H1 (cell line): ENCODE results near the gene PTPN21. TPM values are rescaled to one million over a fixed set of nuclear protein-coding genes. Genes with fewer than 3 reads are reported as not detected.

Source experiments
- CTCF ChIA-PET: fragments of 300-600 bp; sonication (Branson Sonifier 250); formaldehyde crosslinking; loops from one replicate; lab custom pipeline; 2021; ENCODE audit not compliant: partially characterized antibody; lab: Charles Lee
- POLR2A ChIA-PET: fragments of 300-600 bp; sonication (Branson Sonifier 250); formaldehyde crosslinking; loops from one replicate; lab custom pipeline; 2021; ENCODE audit warnings: inconsistent platforms; ENCODE audit not compliant: partially characterized antibody; lab: Charles Lee
- DNase-seq, 2 experiments: peaks; one replicate each; pipeline versions ENCODE4 v3.0.0 to v3.0.0-alpha.2; 2010 to 2022; ENCODE audit warnings: low spot score in 2 of 2, low read depth in 1 of 2, mixed read lengths in 1 of 2
- FAIRE-seq: peaks from 2 replicates; lab custom pipeline; 2011; peaks lifted over from hg19 to GRCh38; lab: Jason Lieb, UNC
- H2AFZ ChIP-seq: 2 replicates; pipeline ENCODE4 v1.8.1; 2012; ENCODE audit warnings: low read length, inconsistent platforms
- H2AK5ac ChIP-seq: 2 replicates; pipeline ENCODE4 v1.6.1; 2013; ENCODE audit warnings: low read depth, low read length
- H2BK120ac ChIP-seq: replicated peaks from 2 replicates; pipeline ENCODE3; 2013; ENCODE audit warnings: low read depth, low read length, inconsistent platforms
- H2BK12ac ChIP-seq: 2 replicates; pipeline ENCODE4 v1.6.1; 2013; ENCODE audit warnings: low read depth, low read length
- H2BK15ac ChIP-seq: 2 replicates; pipeline ENCODE4 v1.6.1; 2013; ENCODE audit warnings: low read length
- H2BK20ac ChIP-seq: 2 replicates; pipeline ENCODE4 v1.6.1; 2013; ENCODE audit warnings: low read length
- H2BK5ac ChIP-seq: 2 replicates; pipeline ENCODE4 v1.6.1; 2013; ENCODE audit warnings: low read depth, low read length
- H3K14ac ChIP-seq: 2 replicates; pipeline ENCODE4 v1.6.1; 2013; ENCODE audit warnings: inconsistent platforms; ENCODE audit not compliant: insufficient read length
- H3K18ac ChIP-seq: 2 replicates; pipeline ENCODE4 v1.6.1; 2013; ENCODE audit warnings: low read length; ENCODE audit errors: extremely low read depth
- H3K23ac ChIP-seq: 2 replicates; pipeline ENCODE4 v1.6.1; 2013; ENCODE audit warnings: inconsistent platforms; ENCODE audit not compliant: insufficient read length
- H3K23me2 ChIP-seq: 2 replicates; pipeline ENCODE4 v1.6.1; 2013; ENCODE audit warnings: low read depth, low read length
- H3K27ac ChIP-seq: 2 replicates; pipeline ENCODE4 v1.6.1; 2011; ENCODE audit warnings: low read depth, low read length, inconsistent platforms
- H3K27me3 ChIP-seq, 4 experiments: replicated peaks in 1 of 4; 1 replicate in 1 of 4; 2 replicates in 3 of 4; pipeline versions ENCODE4 v1.6.1 to v1.8.1; 2011 to 2013; ENCODE audit warnings: low read length in 3 of 4, mild to moderate bottlenecking in 3 of 4, inconsistent platforms in 2 of 4, mixed read lengths in 2 of 4, moderate library complexity in 1 of 4; ENCODE audit not compliant: control insufficient read depth in 3 of 4, insufficient read depth in 3 of 4; ENCODE audit errors: extremely low read depth in 1 of 4
- H3K36me3 ChIP-seq, 4 experiments: 2 replicates each; pipeline versions ENCODE4 v1.6.1 to v1.8.1; 2011 to 2013; ENCODE audit warnings: mild to moderate bottlenecking in 4 of 4, low read length in 3 of 4, moderate library complexity in 2 of 4, control low read depth in 1 of 4, inconsistent platforms in 1 of 4; ENCODE audit not compliant: insufficient read depth in 4 of 4, control insufficient read depth in 2 of 4
- H3K4ac ChIP-seq: replicated peaks from 2 replicates; pipeline ENCODE3; 2013; ENCODE audit warnings: low read length, low read depth, mixed read lengths, inconsistent platforms; ENCODE audit not compliant: insufficient read length
- H3K4me1 ChIP-seq, 4 experiments: replicated peaks in 1 of 4; 1 replicate in 1 of 4; 2 replicates in 3 of 4; pipeline versions ENCODE4 v1.6.1 to v1.8.1; 2011 to 2013; ENCODE audit warnings: low read length in 3 of 4, inconsistent platforms in 2 of 4, mixed read lengths in 1 of 4; ENCODE audit not compliant: insufficient read depth in 4 of 4, control insufficient read depth in 3 of 4
- H3K4me2 ChIP-seq, 2 experiments: 2 replicates each; pipeline versions ENCODE4 v1.6.1 to v1.8.1; 2011 to 2013; ENCODE audit warnings: low read depth in 2 of 2, low read length in 2 of 2, control low read depth in 1 of 2, inconsistent platforms in 1 of 2, mild to moderate bottlenecking in 1 of 2; ENCODE audit not compliant: insufficient read depth in 1 of 2
- H3K4me3 ChIP-seq, 4 experiments: fragments of 200-600, 300-600 bp in 1 of 4; sonication (generic), shearing (Covaris generic), sonication (Bioruptor Twin) in 1 of 4; 2 replicates each; pipeline versions ENCODE4 v1.5.1 to v1.8.1; 2011 to 2016; ENCODE audit warnings: low read length in 4 of 4, low read depth in 3 of 4, control low read depth in 2 of 4, inconsistent platforms in 2 of 4, mild to moderate bottlenecking in 2 of 4, mixed read lengths in 1 of 4, moderate library complexity in 1 of 4; ENCODE audit not compliant: insufficient read depth in 2 of 4; ENCODE audit errors: extremely low read depth in 1 of 4
- H3K56ac ChIP-seq: replicated peaks from 2 replicates; pipeline ENCODE3; 2013; ENCODE audit warnings: low read depth, mild to moderate bottlenecking, mixed read lengths, low read length, inconsistent platforms; ENCODE audit not compliant: insufficient read length
- H3K79me1 ChIP-seq: 2 replicates; pipeline ENCODE4 v1.6.1; 2013; ENCODE audit warnings: low read depth, low read length, control low read depth
- H3K79me2 ChIP-seq, 2 experiments: 2 replicates each; pipeline versions ENCODE4 v1.6.1 to v1.8.1; 2012 to 2013; ENCODE audit warnings: low read length in 2 of 2, mild to moderate bottlenecking in 2 of 2, inconsistent platforms in 1 of 2; ENCODE audit not compliant: insufficient read depth in 2 of 2, control insufficient read depth in 1 of 2
- H3K9ac ChIP-seq, 4 experiments: replicated peaks in 1 of 4; 1 replicate in 1 of 4; 2 replicates in 3 of 4; pipeline versions ENCODE4 v1.6.1 to v1.8.1; 2011 to 2013; ENCODE audit warnings: low read depth in 3 of 4, low read length in 3 of 4, control low read depth in 2 of 4, mild to moderate bottlenecking in 2 of 4, moderate library complexity in 2 of 4, inconsistent platforms in 1 of 4; ENCODE audit errors: extremely low read depth in 1 of 4
- H3K9me3 ChIP-seq, 2 experiments: 2 replicates each; pipeline versions ENCODE4 v1.6.1 to v1.8.1; 2012 to 2013; ENCODE audit warnings: mild to moderate bottlenecking in 2 of 2, moderate library complexity in 2 of 2, control low read depth in 1 of 2, inconsistent platforms in 1 of 2, low read depth in 1 of 2, low read length in 1 of 2, mixed read lengths in 1 of 2; ENCODE audit not compliant: insufficient read depth in 2 of 2
- H4K20me1 ChIP-seq, 2 experiments: replicated peaks in 1 of 2; 2 replicates each; pipeline versions ENCODE3 to v1.8.1; 2011 to 2013; ENCODE audit warnings: inconsistent platforms in 2 of 2, low read length in 2 of 2, mild to moderate bottlenecking in 1 of 2; ENCODE audit not compliant: insufficient read depth in 2 of 2, control insufficient read depth in 1 of 2
- H4K5ac ChIP-seq: 2 replicates; pipeline ENCODE4 v1.6.1; 2013; ENCODE audit warnings: low read length, low read depth, mixed read lengths, inconsistent platforms; ENCODE audit not compliant: insufficient read length
- H4K8ac ChIP-seq: 2 replicates; pipeline ENCODE4 v1.8.0; 2013; ENCODE audit warnings: mild to moderate bottlenecking, moderate library complexity, low read length, inconsistent platforms; ENCODE audit not compliant: insufficient read depth; ENCODE audit errors: extremely low read depth
- H4K91ac ChIP-seq: replicated peaks from 2 replicates; pipeline ENCODE3; 2013; ENCODE audit warnings: low read length, mixed read lengths, inconsistent platforms; ENCODE audit not compliant: insufficient read length
- CBX8 ChIP-seq: fragments of 300-800, 300-1000 bp; sonication (generic); IDR thresholded peaks from 2 replicates; pipeline ENCODE4 v1.7.1; 2016; ENCODE audit warnings: low read depth, low read length, borderline replicate concordance
- CEBPB ChIP-seq: IDR thresholded peaks from 2 replicates; pipeline ENCODE4 v1.6.1; 2012; ENCODE audit warnings: low read depth, low read length
- CTBP2 ChIP-seq: IDR thresholded peaks from 2 replicates; pipeline ENCODE4 v1.7.0; 2011; ENCODE audit warnings: borderline replicate concordance, mild to moderate bottlenecking, moderate library complexity, mixed read lengths, low read length; ENCODE audit not compliant: insufficient read depth, insufficient read length
- HDAC6 ChIP-seq: IDR thresholded peaks from one replicate; pipeline ENCODE4 v1.7.1; 2012; ENCODE audit warnings: low read depth, mild to moderate bottlenecking, inconsistent platforms, low read length, moderate library complexity
- JUN ChIP-seq: IDR thresholded peaks from 2 replicates; pipeline ENCODE4 v1.6.1; 2011; ENCODE audit warnings: low read depth, mild to moderate bottlenecking, improper control_type of control experiment, low read length
- NRF1 ChIP-seq: IDR thresholded peaks from 2 replicates; pipeline ENCODE4 v1.6.1; 2011; ENCODE audit warnings: mild to moderate bottlenecking, low read depth, low read length, improper control_type of control experiment
- SUZ12 ChIP-seq: fragments of 200-600 bp; sonication (generic); IDR thresholded peaks from 2 replicates; pipeline ENCODE4 v1.6.1; 2012; ENCODE audit warnings: mild to moderate bottlenecking, inconsistent platforms, low read length, moderate library complexity, mixed read lengths
- ZNF274 ChIP-seq: IDR thresholded peaks from 2 replicates; pipeline ENCODE4 v1.7.0; 2012; ENCODE audit warnings: low read length, borderline replicate concordance; ENCODE audit errors: extremely low read depth
- WGBS, 2 experiments: shearing (Covaris generic) in 1 of 2; methylation state at CpG; one replicate each; pipeline versions ENCODE4 v1.1.6 to v1.1.7; 2013 to 2015; ENCODE audit warnings: low lambda C conversion rate in 2 of 2, mixed read lengths in 2 of 2, inconsistent platforms in 1 of 2, low coverage in 1 of 2, missing lambda C conversion rate in 1 of 2; ENCODE audit not compliant: insufficient replicate concordance in 2 of 2, insufficient coverage in 1 of 2, insufficient read length in 1 of 2; ENCODE audit errors: extremely low coverage in 1 of 2, missing lambda C conversion rate in 1 of 2; 5-methylcytosine and 5-hydroxymethylcytosine counted together
- polyA plus RNA-seq, 7 experiments: library from polyadenylated mRNA; depleted of rRNA in 3 of 7; stranded (reverse) in 5 of 7; unstranded in 2 of 7; fragments of >200 nt in 5 of 7; fragments of 200-250 nt in 2 of 7; gene quantifications; 1 replicate in 5 of 7; 2 replicates in 1 of 7; 4 replicates in 1 of 7; pipeline versions ENCODE4 v1.2.1 to v1.2.3, GENCODE V29; 2011 to 2013; ENCODE audit warnings: missing spikeins in 2 of 7, mixed read lengths in 2 of 7
- total RNA-seq: library from RNA; stranded (reverse); fragmentation: NEBNext Ultra II Directional; extraction: Animal tissue kit (Norgen Biotek cat#: 25700); gene quantifications from 2 replicates; pipeline ENCODE4 v1.2.1, GENCODE V29; 2021
- TF ChIP-seq, protein P1 (sequence below): IDR thresholded peaks from 2 replicates; pipeline ENCODE4 v1.6.1; 2012; ENCODE audit warnings: inconsistent platforms
- TF ChIP-seq, protein P2 (sequence below): IDR thresholded peaks from 2 replicates; pipeline ENCODE4 v1.6.1; 2012; ENCODE audit warnings: inconsistent platforms
- TF ChIP-seq, protein P3 (sequence below), 3 experiments: IDR thresholded peaks; 1 replicate in 2 of 3; 2 replicates in 1 of 3; pipeline versions ENCODE4 v1.5.1 to v1.6.1; 2011; ENCODE audit warnings: low read length in 3 of 3, mild to moderate bottlenecking in 3 of 3, inconsistent platforms in 2 of 3, low read depth in 1 of 3, moderate library complexity in 1 of 3; ENCODE audit not compliant: insufficient read depth in 1 of 3; ENCODE audit errors: control extremely low read depth in 1 of 3

The PTPN21 gene
- total and polyA plus RNA-seq, 2 of the 8 experiments (the other 6 are each of a cell fraction or from before 2014, with no cell fraction given), result 6.5 to 16.1 TPM

DNA sequence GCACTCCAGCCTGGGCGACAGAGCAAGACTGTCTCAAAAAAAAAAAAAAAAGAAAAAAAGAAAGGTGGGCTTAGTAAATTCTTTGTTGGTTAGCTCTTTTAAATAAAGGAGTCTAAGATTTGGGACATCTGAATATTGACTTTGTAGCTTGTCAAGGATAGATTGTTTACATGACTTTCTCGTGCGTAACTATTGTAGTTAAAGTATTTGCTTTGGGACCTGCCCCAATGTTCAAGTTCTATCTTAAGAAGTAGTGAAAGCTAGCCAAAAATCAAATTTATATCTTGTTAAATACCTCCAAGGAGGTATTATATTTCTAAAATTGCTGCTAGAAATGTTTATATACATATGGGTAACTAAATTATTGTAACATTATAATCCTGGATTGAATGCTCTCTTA is 32.4 kb downstream of the PTPN21 start:
- Histone ChIP-seq H3K36me3 (no peaks in the 10 kb centered on the region), H4K91ac (no peak overlapping the region), H3K4me1 (no peaks in the 10 kb centered on the region), H2BK5ac (no peak overlapping the region), H3K27me3 (no peaks in the 10 kb centered on the region), H2BK12ac (no peak overlapping the region), H3K23ac (no peak overlapping the region), H2BK120ac (no peak overlapping the region), H4K5ac (no peak overlapping the region), H3K4ac (no peak overlapping the region), H3K14ac (no peak overlapping the region), H3K27ac (no peak overlapping the region), H3K79me1 (no peaks in the 10 kb centered on the region; the same call in 1 of the 2 replicates), H2AK5ac (no peak overlapping the region), H2AFZ (no peak overlapping the region), H3K23me2 (no peaks in the 10 kb centered on the region), H3K56ac (no peak overlapping the region), H3K79me2 (no peaks in the 10 kb centered on the region), H3K9ac (no peak overlapping the region), H3K4me3 (no peak overlapping the region), H3K9me3 (no peaks in the 10 kb centered on the region), H4K8ac (no peak overlapping the region), H2BK20ac (no peak overlapping the region), H4K20me1 (no peaks in the 10 kb centered on the region), H3K4me2 (no peak overlapping the region), H2BK15ac (no peak overlapping the region), H3K18ac (no peak overlapping the region)
- 95% methylated on average over 3 of the region's 3 CpGs; no CpG with 5 or more reads in 1 of the 2 experiments for WGBS, 2 experiments
- CTCF ChIA-PET, result interaction anchor here (1.3 to 1.6 kb wide), 2 partner anchors 12 to 13 kb away, joined by 3 to 4 read pairs; no protein-coding TSS in a partner anchor
- POLR2A ChIA-PET, result no interaction called here
- FAIRE-seq, result no peak
- DNase-seq, result no peak
- TF ChIP-seq, protein P1, sequence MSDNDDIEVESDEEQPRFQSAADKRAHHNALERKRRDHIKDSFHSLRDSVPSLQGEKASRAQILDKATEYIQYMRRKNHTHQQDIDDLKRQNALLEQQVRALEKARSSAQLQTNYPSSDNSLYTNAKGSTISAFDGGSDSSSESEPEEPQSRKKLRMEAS, result no peak
- TF ChIP-seq, protein P2, sequence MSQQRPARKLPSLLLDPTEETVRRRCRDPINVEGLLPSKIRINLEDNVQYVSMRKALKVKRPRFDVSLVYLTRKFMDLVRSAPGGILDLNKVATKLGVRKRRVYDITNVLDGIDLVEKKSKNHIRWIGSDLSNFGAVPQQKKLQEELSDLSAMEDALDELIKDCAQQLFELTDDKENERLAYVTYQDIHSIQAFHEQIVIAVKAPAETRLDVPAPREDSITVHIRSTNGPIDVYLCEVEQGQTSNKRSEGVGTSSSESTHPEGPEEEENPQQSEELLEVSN, result no peak
- TF ChIP-seq ZNF274 (no peak), CTBP2 (no peak), JUN (no peak), HDAC6 (no peak), NRF1 (no peak), SUZ12 (no peak), CBX8 (no peak), CEBPB (no peak)
- TF ChIP-seq, protein P3, sequence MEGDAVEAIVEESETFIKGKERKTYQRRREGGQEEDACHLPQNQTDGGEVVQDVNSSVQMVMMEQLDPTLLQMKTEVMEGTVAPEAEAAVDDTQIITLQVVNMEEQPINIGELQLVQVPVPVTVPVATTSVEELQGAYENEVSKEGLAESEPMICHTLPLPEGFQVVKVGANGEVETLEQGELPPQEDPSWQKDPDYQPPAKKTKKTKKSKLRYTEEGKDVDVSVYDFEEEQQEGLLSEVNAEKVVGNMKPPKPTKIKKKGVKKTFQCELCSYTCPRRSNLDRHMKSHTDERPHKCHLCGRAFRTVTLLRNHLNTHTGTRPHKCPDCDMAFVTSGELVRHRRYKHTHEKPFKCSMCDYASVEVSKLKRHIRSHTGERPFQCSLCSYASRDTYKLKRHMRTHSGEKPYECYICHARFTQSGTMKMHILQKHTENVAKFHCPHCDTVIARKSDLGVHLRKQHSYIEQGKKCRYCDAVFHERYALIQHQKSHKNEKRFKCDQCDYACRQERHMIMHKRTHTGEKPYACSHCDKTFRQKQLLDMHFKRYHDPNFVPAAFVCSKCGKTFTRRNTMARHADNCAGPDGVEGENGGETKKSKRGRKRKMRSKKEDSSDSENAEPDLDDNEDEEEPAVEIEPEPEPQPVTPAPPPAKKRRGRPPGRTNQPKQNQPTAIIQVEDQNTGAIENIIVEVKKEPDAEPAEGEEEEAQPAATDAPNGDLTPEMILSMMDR (IDR thresholded peaks at IDR 0.05; ENCODE audit: control extremely low read depth in 1 of 3, insufficient read depth in 1 of 3, low read depth in 1 of 3, low read length in 3 of 3), result no peak
